Neutrophil (primary cell): ENCODE measurements around the gene DHRS7B.
"Not testable (repeated sequence)": the region's sequence is repeated elsewhere in the genome, so short reads cannot be mapped to it uniquely, and the experiment has no call there.

ENCODE experiments used
- H3K27ac ChIP-seq: fragments of 200-600 bp; sonication (generic); 2 replicates; pipeline ENCODE4 v1.5.1; 2016; ENCODE audit warnings: mild to moderate bottlenecking, moderate library complexity
- H3K27me3 ChIP-seq: fragments of 200-600 bp; sonication (generic); 2 replicates; pipeline ENCODE4 v1.6.0; 2016; ENCODE audit warnings: mild to moderate bottlenecking
- H3K36me3 ChIP-seq: fragments of 200-600 bp; sonication (generic); 2 replicates; pipeline ENCODE4 v1.5.1; 2017
- H3K4me1 ChIP-seq, 2 experiments: fragments of 200-600 bp in 1 of 2; sonication (generic) in 1 of 2; 1 replicate in 1 of 2; 2 replicates in 1 of 2; pipeline versions ENCODE4 v1.5.1 to v1.6.1; 2013 to 2016; ENCODE audit warnings: low read depth in 1 of 2, low read length in 1 of 2, mild to moderate bottlenecking in 1 of 2, moderate library complexity in 1 of 2; ENCODE audit not compliant: control insufficient read depth in 1 of 2, insufficient read depth in 1 of 2
- H3K4me3 ChIP-seq, 2 experiments: fragments of 200-600 bp in 1 of 2; sonication (generic) in 1 of 2; 1 replicate in 1 of 2; 2 replicates in 1 of 2; pipeline ENCODE4 v1.5.1; 2013 to 2016; ENCODE audit warnings: low read depth in 1 of 2, low read length in 1 of 2, mild to moderate bottlenecking in 1 of 2, moderate library complexity in 1 of 2
- H3K9me3 ChIP-seq: fragments of 200-600 bp; sonication (generic); 2 replicates; pipeline ENCODE4 v1.5.1; 2016
- CTCF ChIP-seq: fragments of 200-600 bp; sonication (generic); IDR thresholded peaks from 2 replicates; pipeline ENCODE4 v1.5.1; 2016; ENCODE audit warnings: antibody characterized with exemption

Gene DHRS7B

GRCh38 chr17:21119247-21119918 lies 7.4 kb upstream of the DHRS7B start:
- peaks cover 26 to 31% of the 10 kb centered on the region in 2 experiments for H3K4me1 ChIP-seq
- H3K9me3 ChIP-seq, result no peaks in the 10 kb centered on the region
- H3K36me3 ChIP-seq, result no peaks in the 10 kb centered on the region
- TF ChIP-seq CTCF, result peak; percentile 91
- peak overlapping the region; percentile 33 for H3K27ac ChIP-seq
- no peaks in the 10 kb centered on the region for H3K27me3 ChIP-seq
- peak overlapping the region in 1 of 2 experiments; percentile 26 for H3K4me3 ChIP-seq

- H3K36me3 ChIP-seq, result no peaks in the 10 kb centered on the region
- no peak for TF ChIP-seq CTCF
- H3K27ac ChIP-seq, result peak overlapping the region; percentile 33
- no peaks in the 10 kb centered on the region for H3K27me3 ChIP-seq
- H3K4me3 ChIP-seq, result no peak overlapping the region
- peaks cover 31 to 36% of the 10 kb centered on the region in 2 experiments for H3K4me1 ChIP-seq
- no peaks in the 10 kb centered on the region for H3K9me3 ChIP-seq
These were observed 6.9 kb upstream of the DHRS7B start for GRCh38 chr17:21119919-21120249.

- Histone ChIP-seq H3K4me1 (peaks cover 64 to 69% of the 10 kb centered on the region in 2 experiments), H3K36me3 (no peaks in the 10 kb centered on the region), H3K27ac (peak overlapping the region; percentile 99), H3K4me3 (peak overlapping the region; percentile 17 to 77), H3K9me3 (no peaks in the 10 kb centered on the region), H3K27me3 (no peaks in the 10 kb centered on the region)
- no peak for TF ChIP-seq CTCF
These were observed 2.7 kb upstream of the DHRS7B start for GRCh38 chr17:21124086-21124485.

- H3K36me3 ChIP-seq, H3K9me3 ChIP-seq, H3K27me3 ChIP-seq: not testable (repeated sequence)
- Histone ChIP-seq H3K4me3 (peak overlapping the region; percentile 17 to 77), H3K27ac (peak overlapping the region; percentile 99), H3K4me1 (peaks cover 63 to 69% of the 10 kb centered on the region in 2 experiments)
These were observed 2.2 kb upstream of the DHRS7B start for GRCh38 chr17:21124517-21124916.

GRCh38 chr17:21125862-21126261 lies 902 bp upstream of the DHRS7B start:
- H3K27ac ChIP-seq, result peak overlapping the region; percentile 99
- H3K9me3 ChIP-seq, result no peaks in the 10 kb centered on the region
- no peaks in the 10 kb centered on the region for H3K36me3 ChIP-seq
- no peaks in the 10 kb centered on the region for H3K27me3 ChIP-seq
- no peak for TF ChIP-seq CTCF
- peak overlapping the region; percentile 77 to 91 for H3K4me3 ChIP-seq
- peaks cover 72 to 74% of the 10 kb centered on the region in 2 experiments for H3K4me1 ChIP-seq

GRCh38 chr17:21127509-21128077 lies 829 bp downstream of the DHRS7B start:
- Histone ChIP-seq H3K27me3 (no peaks in the 10 kb centered on the region), H3K4me3 (peak overlapping the region; percentile 77 to 91), H3K9me3 (no peaks in the 10 kb centered on the region), H3K36me3 (no peaks in the 10 kb centered on the region), H3K4me1 (peaks cover 89 to 92% of the 10 kb centered on the region in 2 experiments), H3K27ac (peak overlapping the region; percentile 99)
- TF ChIP-seq CTCF, result no peak
